ENCODE measurements around the gene RAET1L.

GRCh38 chr6:150002710-150003109 is 22.6 kb downstream of the RAET1L start:
- TF ChIP-seq EZH2phosphoT487 (IDR thresholded peaks at IDR 0.05; ENCODE audit: insufficient read depth, low read depth) (no peak), EZH2 (IDR thresholded peaks at IDR 0.05; ENCODE audit: insufficient read depth, poor library complexity, severe bottlenecking) (no peak)

Data from GM23248 (cell line).